ENCODE results near the gene RYR2.

- TF ChIP-seq NFRKB (IDR thresholded peaks at IDR 0.05) = no peak
- TF ChIP-seq FOXM1 (IDR thresholded peaks at IDR 0.05; ENCODE audit: borderline replicate concordance) = no peak
- TF ChIP-seq ZNF384 (IDR thresholded peaks at IDR 0.05) = no peak
- TF ChIP-seq FOXK2 (IDR thresholded peaks at IDR 0.05) = no peak
- no peak for TF ChIP-seq SUZ12 (IDR thresholded peaks at IDR 0.05)
- no peak for TF ChIP-seq ELF4 (IDR thresholded peaks at IDR 0.05)
- TF ChIP-seq BHLHE40 (IDR thresholded peaks at IDR 0.05; ENCODE audit: borderline replicate concordance) = no peak
- no peak for TF ChIP-seq TARDBP (IDR thresholded peaks at IDR 0.05)
- no peak for TF ChIP-seq FOXA1 (IDR thresholded peaks at IDR 0.05)
- TF ChIP-seq SP1 (IDR thresholded peaks at IDR 0.05) = no peak
- no peak for TF ChIP-seq PKNOX1 (IDR thresholded peaks at IDR 0.05)
Observed at GRCh38 chr1:237269938-237270337, 228.0 kb downstream of the RYR2 start.

Data from HEK293T (cell line).